Upper lobe of left lung (tissue), 6 donors: Measurements from ENCODE around the gene MAP7D2. TPM values are rescaled to one million over a fixed set of nuclear protein-coding genes. Genes with fewer than 3 reads are reported as not detected.

ENCODE experiments used
- ATAC-seq, 2 donors: fragments of 200-7000 bp; cut with Tn5 transposase; one replicate each; pipeline ENCODE4 v1.9.1; 2022; ENCODE audit warnings: mild to moderate bottlenecking in 2 of 2, moderate library complexity in 2 of 2; ENCODE audit not compliant: low FRiP score in 2 of 2
- DNase-seq, 2 donors: peaks; one replicate each; pipeline ENCODE4 v3.0.0-alpha.2; 2019 to 2020
- H3K27ac ChIP-seq, 4 donors: fragments of 200-600 bp; sonication (generic); one replicate each; pipeline ENCODE4 v1.5.1; 2016 to 2019
- H3K27me3 ChIP-seq, 4 donors: fragments of 200-600 bp; sonication (generic); one replicate each; pipeline ENCODE4 v1.5.1; 2017 to 2019
- H3K36me3 ChIP-seq, 4 donors: fragments of 200-600 bp; sonication (generic); one replicate each; pipeline ENCODE4 v1.5.1; 2016 to 2019
- H3K4me1 ChIP-seq, 4 donors: fragments of 200-600 bp; sonication (generic); one replicate each; pipeline ENCODE4 v1.5.1; 2018 to 2019
- H3K4me3 ChIP-seq, 4 donors: fragments of 200-600 bp; sonication (generic); one replicate each; pipeline ENCODE4 v1.5.1; 2017 to 2019; ENCODE audit warnings: mild to moderate bottlenecking in 2 of 4, moderate library complexity in 1 of 4
- H3K9me3 ChIP-seq, 4 donors: fragments of 200-600 bp; sonication (generic); one replicate each; pipeline ENCODE4 v1.5.1; 2018 to 2019
- CTCF ChIP-seq, 6 experiments: fragments of 450-650 bp in 4 of 6; fragments of 200-600 bp in 2 of 6; sonication (generic) in 2 of 6; IDR thresholded peaks; one replicate each; pipeline ENCODE4 v1.5.1; 2016 to 2019; ENCODE audit warnings: antibody characterized with exemption in 6 of 6
- EP300 ChIP-seq, 4 donors: sonication (generic); formaldehyde crosslinking; IDR thresholded peaks; one replicate each; pipeline ENCODE4 v1.5.1; 2017; ENCODE audit warnings: antibody characterized with exemption in 4 of 4, control low read depth in 2 of 4
- POLR2A ChIP-seq, 4 donors: fragments of 450-650 bp; IDR thresholded peaks; one replicate each; pipeline ENCODE4 v1.5.1; 2016 to 2017; ENCODE audit warnings: antibody characterized with exemption in 4 of 4, mild to moderate bottlenecking in 2 of 4
- POLR2AphosphoS5 ChIP-seq, 2 donors: sonication (generic); formaldehyde crosslinking; IDR thresholded peaks; one replicate each; pipeline ENCODE4 v1.5.1; 2017; ENCODE audit warnings: antibody characterized with exemption in 2 of 2
- WGBS, 2 donors: methylation state at CpG; one replicate each; pipeline ENCODE4 v1.1.5; 2017 to 2018; 5-methylcytosine and 5-hydroxymethylcytosine counted together
- total RNA-seq, 6 donors: library from RNA; depleted of rRNA in 4 of 6; stranded (reverse); fragments of >200 nt in 4 of 6; gene quantifications; one replicate each; pipeline versions ENCODE4 v1.1.0 to v1.2.1, GENCODE V29; 2016 to 2021
- donor health status: DM: no; HTN: no; CAD: no; lungs with moderate emphysema.
- donor health status: DM: no; HTN: yes; CAD: no; lungs with severe emphysema.

Gene MAP7D2
- total RNA-seq, 6 donors from 2014 or later = under 0.01 to 13.4 (median 0.51) TPM

GRCh38 chrX:20037186-20037585 is 79.5 kb downstream of the MAP7D2 start:
- H3K36me3 ChIP-seq = no peaks in the 10 kb centered on the region
- no peak for DNase-seq
- H3K27ac ChIP-seq = no peak overlapping the region
- no peaks in the 10 kb centered on the region for H3K9me3 ChIP-seq
- H3K4me1 ChIP-seq = no peaks in the 10 kb centered on the region
- no peaks in the 10 kb centered on the region for H3K27me3 ChIP-seq
- WGBS, 2 donors = 80 to 86% methylated on average over 2 to 6 of the region's 6 CpGs
- TF ChIP-seq EP300 (IDR thresholded peaks at IDR 0.05) = no peak
- TF ChIP-seq CTCF (IDR thresholded peaks at IDR 0.05) = no peak
- no peak for TF ChIP-seq POLR2AphosphoS5 (IDR thresholded peaks at IDR 0.05)
- no peak for TF ChIP-seq POLR2A (IDR thresholded peaks at IDR 0.05)
- no peak overlapping the region for H3K4me3 ChIP-seq
- no peak for ATAC-seq

- ATAC-seq = no peak
- Histone ChIP-seq H3K9me3 (no peaks in the 10 kb centered on the region), H3K27ac (no peak overlapping the region), H3K4me1 (no peaks in the 10 kb centered on the region), H3K36me3 (no peaks in the 10 kb centered on the region), H3K27me3 (no peaks in the 10 kb centered on the region), H3K4me3 (no peak overlapping the region)
- DNase-seq = no peak
- TF ChIP-seq CTCF (IDR thresholded peaks at IDR 0.05) = no peak
- TF ChIP-seq EP300 (IDR thresholded peaks at IDR 0.05) = no peak
- no peak for TF ChIP-seq POLR2AphosphoS5 (IDR thresholded peaks at IDR 0.05)
- TF ChIP-seq POLR2A (IDR thresholded peaks at IDR 0.05) = no peak
- WGBS, 2 donors = 48 to 67% methylated on average over 2 of the region's 2 CpGs
Observed at GRCh38 chrX:20032201-20032600, 84.5 kb downstream of the MAP7D2 start.

GRCh38 chrX:20029728-20030127 is 87.0 kb downstream of the MAP7D2 start:
- no peak for ATAC-seq
- H3K9me3 ChIP-seq = no peaks in the 10 kb centered on the region
- no peaks in the 10 kb centered on the region for H3K27me3 ChIP-seq
- no peaks in the 10 kb centered on the region for H3K4me1 ChIP-seq
- no peaks in the 10 kb centered on the region for H3K36me3 ChIP-seq
- H3K27ac ChIP-seq = no peak overlapping the region
- no peak overlapping the region for H3K4me3 ChIP-seq
- no peak for TF ChIP-seq EP300 (IDR thresholded peaks at IDR 0.05)
- no peak for DNase-seq
- WGBS, 2 donors = 29 to 32% methylated on average over 2 of the region's 2 CpGs

GRCh38 chrX:20028588-20028987 is 88.1 kb downstream of the MAP7D2 start:
- Histone ChIP-seq H3K36me3 (no peaks in the 10 kb centered on the region), H3K27me3 (no peaks in the 10 kb centered on the region), H3K4me1 (no peaks in the 10 kb centered on the region), H3K4me3 (no peak overlapping the region), H3K9me3 (no peaks in the 10 kb centered on the region), H3K27ac (no peak overlapping the region)
- DNase-seq (no peak), ATAC-seq (no peak)
- 82 to 84% methylated on average over 5 to 8 of the region's 8 CpGs for WGBS, 2 donors
- TF ChIP-seq POLR2AphosphoS5 (IDR thresholded peaks at IDR 0.05) (no peak), EP300 (IDR thresholded peaks at IDR 0.05) (no peak), POLR2A (IDR thresholded peaks at IDR 0.05) (no peak), CTCF (IDR thresholded peaks at IDR 0.05) (no peak)

- Histone ChIP-seq H3K27me3 (no peaks in the 10 kb centered on the region), H3K36me3 (no peaks in the 10 kb centered on the region), H3K27ac (no peak overlapping the region), H3K4me3 (no peak overlapping the region), H3K9me3 (no peaks in the 10 kb centered on the region), H3K4me1 (no peaks in the 10 kb centered on the region)
- no peak for TF ChIP-seq POLR2A (IDR thresholded peaks at IDR 0.05)
- TF ChIP-seq CTCF (IDR thresholded peaks at IDR 0.05) = no peak
- TF ChIP-seq EP300 (IDR thresholded peaks at IDR 0.05) = no peak
- TF ChIP-seq POLR2AphosphoS5 (IDR thresholded peaks at IDR 0.05) = no peak
- DNase-seq (no peak), ATAC-seq (no peak)
- WGBS, 2 donors = 41 to 48% methylated on average over 2 of the region's 2 CpGs
Observed at GRCh38 chrX:20026278-20026677, 90.4 kb downstream of the MAP7D2 start.
